ENCODE data around the gene CACNA1C.
"Not testable (repeated sequence)": the region's sequence is repeated elsewhere in the genome, so short reads cannot be mapped to it uniquely, and the experiment has no call there.

Gene CACNA1C

GRCh38 chr12:2733493-2734355, 680.9 kb downstream of the CACNA1C start:
- DNase-seq, result no peak

GRCh38 chr12:2735432-2735831, 682.6 kb downstream of the CACNA1C start:
- no peak for DNase-seq

GRCh38 chr12:2737656-2738241, 685.0 kb downstream of the CACNA1C start:
- no peak for DNase-seq

- no peak for DNase-seq
These were observed 686.3 kb downstream of the CACNA1C start for GRCh38 chr12:2739069-2739468.

- DNase-seq, result no peak
These were observed 687.2 kb downstream of the CACNA1C start for GRCh38 chr12:2739832-2740641.

- DNase-seq, result not testable (repeated sequence)
These were observed 689.2 kb downstream of the CACNA1C start for GRCh38 chr12:2742037-2742436.

- no peak for DNase-seq
These were observed 690.7 kb downstream of the CACNA1C start for GRCh38 chr12:2743478-2743877.

- DNase-seq, result no peak
These were observed 692.9 kb downstream of the CACNA1C start for GRCh38 chr12:2745655-2746054.
